ENCODE data around the gene RNF215. TPM values are rescaled to one million over a fixed set of nuclear protein-coding genes. Genes with fewer than 3 reads are reported as not detected.
A peak's percentile ranks its signal among the peaks of the same experiment; 100 is the strongest.

The RNF215 gene
- total RNA-seq, 1 experiment from 2014 or later, result 15.1 TPM

DNA sequence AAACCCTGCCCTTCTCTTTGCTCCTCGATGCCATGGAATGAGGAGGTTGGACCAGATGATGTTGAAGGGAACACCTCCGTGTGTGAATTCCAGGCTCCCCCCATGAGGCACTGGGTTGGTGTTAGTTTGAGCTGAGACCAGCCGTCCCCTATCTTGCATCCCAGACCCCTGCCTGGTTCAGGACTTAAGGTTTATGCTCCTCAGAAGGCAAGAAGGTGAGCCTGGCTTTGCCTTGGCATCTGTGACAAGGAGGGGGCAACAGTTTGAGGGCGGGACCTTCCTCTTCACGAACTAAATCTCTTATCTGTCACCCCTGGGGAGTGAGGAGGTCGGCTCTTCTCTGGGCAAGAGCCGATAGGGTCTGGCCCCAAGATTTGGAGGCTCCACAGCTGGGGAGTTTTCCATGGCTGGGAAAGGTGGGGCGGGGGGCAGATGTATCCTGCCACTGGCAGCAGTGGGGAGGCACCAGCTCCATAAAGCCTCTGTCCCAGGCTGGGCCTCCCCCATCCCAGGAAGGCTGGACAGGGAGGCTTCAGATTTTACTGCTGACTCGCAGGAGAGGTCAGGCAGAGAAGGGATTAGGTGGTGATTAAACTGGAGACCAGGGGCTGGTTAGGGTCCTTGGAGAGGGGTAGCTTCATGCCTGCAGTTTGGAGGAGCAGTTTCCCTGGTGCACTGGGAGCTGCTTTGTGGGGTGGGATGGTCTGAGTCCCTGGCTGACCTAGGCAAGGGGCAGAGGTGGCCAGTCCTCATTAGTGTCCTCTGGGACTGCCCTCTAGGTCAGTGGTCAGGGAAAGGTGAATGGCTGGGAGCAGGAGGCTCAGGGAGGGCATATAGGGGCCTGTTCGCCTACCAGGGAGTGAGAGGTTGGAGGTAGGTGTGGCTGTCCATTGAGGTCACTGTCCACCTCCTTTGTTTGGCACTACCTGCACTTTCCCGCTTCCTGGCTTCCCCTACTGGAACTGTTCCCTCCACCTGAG lies 10.7 kb upstream of the RNF215 start:
- no peak for DNase-seq (ENCODE audit: low read depth)

DNA sequence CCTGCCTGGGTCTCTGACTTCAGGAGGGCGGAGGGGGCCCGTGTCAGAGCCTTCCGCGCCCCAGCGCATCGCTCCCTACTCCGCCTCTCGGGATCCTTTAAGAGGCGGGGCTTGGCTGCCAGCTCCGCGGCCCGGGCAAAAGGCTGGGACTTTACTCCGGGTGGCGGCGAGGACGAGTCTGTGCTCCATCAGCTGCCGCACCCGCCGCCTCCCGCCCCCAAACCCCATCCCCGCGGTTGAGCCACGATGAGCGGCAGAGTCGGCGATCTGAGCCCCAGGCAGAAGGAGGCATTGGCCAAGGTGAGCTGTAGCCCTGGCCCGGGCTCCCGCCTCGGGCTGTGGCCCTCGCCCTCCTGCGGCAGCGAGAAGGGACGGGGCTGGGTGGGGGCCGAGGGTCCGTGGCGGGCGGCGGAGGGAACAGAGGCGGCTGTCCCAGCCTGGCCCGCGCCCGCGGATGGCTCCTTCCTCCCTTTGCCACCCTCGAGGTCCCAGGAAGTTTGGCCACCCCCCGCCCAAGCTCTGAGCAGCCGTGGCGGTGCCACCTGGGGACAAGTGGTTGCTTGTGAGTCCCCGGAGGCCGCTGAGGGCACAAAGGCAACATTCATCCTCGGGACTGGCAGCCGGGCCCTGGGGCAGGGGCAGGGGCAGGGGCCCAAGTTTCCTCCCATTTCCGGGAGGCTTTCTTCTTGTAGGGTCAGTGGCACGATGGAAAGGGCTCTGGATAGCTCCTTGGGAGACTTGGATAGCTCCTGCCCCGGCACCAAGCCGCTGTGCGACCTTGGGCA lies 9.9 kb upstream of the RNF215 start, which contains the start of gene SEC14L2:
SEC14L2 (plus strand) TSS at position 148 of the 785 bp plus-strand sequence; CDS start at position 247, 99 bp downstream.
- DNase-seq (ENCODE audit: low read depth), result peak; percentile 61

DNA sequence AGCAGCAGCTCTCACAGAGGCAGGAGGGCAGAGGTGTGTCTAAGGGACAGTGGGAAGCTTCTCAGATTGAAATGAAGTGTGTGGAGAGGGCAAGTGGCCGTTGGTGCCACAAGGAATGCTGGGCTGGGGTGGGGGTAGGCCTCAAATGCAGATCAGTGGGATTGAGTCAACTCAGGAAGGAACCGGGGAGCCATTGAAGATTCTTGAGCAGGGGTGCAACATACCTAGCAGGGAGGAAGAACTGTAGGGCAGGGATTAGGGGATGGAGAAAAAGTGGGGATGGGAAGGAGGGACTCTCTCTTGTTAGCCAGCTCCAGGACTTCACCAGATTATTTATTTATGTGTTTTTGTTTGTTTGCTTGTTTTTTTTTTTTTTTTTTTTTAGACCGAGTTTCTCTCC lies 6.7 kb upstream of the RNF215 start:
- no peak for DNase-seq (ENCODE audit: low read depth)

DNA sequence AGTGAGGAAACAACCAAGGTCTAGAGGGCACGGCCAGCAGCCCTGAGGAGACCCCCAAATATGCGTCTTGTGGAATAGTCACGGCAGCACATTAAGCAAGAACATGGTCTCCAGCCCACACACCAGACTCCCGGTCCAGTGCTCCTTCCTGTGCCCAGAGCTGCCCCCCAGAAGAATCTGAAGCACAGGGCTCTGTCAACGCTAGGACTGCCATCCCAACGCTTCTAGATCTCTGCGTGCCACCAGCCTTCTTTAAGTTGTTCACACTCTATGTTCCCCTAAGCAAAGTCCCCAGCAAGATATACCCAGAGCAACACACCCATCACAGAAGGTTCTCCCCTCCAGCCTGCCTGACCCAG lies 6.1 kb upstream of the RNF215 start:
- no peak for DNase-seq (ENCODE audit: low read depth)

DNA sequence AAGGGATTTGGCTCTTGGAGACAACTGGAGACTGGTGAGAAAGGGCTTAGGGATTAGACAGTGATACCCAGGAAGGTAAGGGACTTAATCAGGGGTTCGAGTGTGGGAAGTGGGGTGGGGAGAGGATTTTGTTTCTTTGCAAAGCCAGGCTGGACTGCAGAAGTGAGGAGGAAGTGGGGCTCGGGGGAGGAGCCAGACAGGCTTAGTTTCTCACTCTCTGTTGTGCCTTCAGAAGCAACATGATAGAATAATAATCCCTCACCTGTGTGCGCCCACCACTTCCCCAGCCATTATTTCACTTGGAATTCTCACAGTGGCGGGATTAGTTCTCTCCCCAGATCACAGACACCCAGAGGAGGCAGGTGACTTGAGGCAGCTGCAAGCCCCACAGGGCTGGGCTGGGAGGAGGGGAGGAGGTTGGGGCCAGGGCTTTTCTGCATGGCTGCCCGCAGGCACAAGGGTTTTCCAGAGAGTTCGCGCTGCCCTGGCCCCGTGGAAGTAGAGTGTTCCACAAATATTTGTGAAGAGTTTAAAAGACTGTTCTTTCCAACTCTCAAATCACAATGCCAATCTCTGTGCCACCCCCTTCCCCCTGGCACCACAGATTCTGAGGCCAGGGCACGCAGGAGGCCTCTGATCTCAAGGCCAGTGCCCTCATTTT lies 5.6 kb upstream of the RNF215 start:
- no peak for DNase-seq (ENCODE audit: low read depth)

DNA sequence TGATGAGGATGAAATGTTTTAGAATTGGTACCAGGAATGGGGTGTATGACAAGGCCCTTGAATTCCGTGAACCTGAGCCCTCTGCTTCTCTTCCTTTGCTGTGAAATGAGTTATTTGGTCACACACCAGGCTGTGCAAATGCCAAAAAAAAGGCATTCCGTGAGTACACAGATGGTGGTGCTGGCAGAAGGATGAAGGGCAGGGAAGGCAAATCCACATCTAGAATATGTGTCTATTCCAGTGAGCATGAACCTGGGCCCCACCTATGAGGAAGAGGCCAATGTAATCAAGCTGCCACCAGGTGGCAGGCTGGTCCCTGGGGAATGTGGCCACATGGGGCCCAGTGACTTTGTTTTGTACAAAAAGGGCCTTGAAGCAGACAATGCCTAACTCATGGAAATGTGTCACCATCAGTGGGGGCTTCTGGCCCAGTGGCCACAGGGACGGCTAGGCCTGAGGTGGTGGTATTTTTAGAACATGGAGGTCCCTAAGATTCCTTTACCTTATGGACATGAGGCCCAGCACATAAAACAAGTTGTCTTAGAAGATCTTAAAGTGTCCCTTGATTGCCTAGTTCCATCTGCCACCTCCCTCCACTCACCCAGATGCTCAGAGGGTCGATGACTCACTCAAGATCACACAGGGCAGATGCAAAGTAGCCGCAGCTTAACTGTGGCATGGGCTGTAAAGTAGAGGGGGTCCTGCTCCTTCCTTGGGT lies 3.9 kb upstream of the RNF215 start:
- DNase-seq (ENCODE audit: low read depth), result peak; percentile 74

DNA sequence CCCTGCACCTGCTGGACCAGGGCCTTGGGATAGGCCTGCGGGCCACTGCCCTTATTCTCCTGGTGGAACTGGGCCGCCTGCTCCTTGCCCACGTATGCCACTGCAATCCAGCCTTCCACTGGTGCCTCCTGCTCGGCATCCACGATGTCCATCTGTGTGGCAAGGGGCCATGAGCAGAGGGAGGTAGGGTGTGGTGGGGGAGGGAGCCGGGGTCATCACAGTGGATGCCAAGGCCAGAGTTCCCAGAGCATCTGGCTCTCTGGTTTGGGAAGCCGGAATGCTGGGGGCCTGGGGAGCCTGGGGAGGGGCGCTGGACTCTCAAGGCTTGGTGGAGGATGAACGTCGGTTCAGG lies 627 bp downstream of the RNF215 start:
- no peak for DNase-seq (ENCODE audit: low read depth)

DNA sequence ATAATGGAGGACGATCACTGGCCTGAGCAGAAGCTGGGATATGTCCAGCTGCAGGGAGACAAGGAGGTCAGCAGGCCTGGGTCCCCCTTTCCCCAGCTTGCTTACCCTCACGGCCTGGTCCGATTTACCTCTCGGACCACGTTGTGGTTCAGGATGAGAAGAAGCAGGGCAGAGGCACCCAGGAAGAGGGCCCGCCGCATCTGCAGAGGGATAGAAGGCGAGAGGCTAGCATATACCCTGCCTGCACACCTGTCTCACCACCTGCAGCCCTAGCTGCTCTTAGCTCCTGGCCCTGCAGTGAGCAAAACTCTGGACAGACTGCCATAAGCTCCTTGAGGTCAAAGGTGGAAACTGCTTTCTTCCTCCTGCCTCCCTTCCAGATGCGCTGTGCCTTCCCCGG lies 1.3 kb downstream of the RNF215 start:
- DNase-seq (ENCODE audit: low read depth), result no peak

DNA sequence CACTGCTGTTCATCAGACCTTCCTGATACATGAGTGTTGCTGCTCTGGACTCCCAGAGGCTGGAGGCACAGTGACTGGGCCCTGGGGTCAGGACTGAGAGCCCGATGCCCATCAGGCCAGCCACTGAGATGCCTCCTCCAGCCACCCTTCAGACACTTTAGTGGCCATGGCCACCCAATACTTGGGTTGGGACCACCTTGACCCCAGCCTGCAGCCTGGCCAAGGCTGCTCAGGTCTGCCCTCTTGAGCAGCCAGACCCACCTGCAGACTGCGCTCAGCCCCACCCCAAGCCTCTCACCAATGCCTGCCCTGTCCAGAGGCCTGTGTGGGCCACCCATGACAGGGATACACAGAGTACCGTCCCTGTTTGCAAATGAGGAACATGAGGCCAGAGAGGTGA lies 4.2 kb downstream of the RNF215 start:
- no peak for DNase-seq (ENCODE audit: low read depth)

DNA sequence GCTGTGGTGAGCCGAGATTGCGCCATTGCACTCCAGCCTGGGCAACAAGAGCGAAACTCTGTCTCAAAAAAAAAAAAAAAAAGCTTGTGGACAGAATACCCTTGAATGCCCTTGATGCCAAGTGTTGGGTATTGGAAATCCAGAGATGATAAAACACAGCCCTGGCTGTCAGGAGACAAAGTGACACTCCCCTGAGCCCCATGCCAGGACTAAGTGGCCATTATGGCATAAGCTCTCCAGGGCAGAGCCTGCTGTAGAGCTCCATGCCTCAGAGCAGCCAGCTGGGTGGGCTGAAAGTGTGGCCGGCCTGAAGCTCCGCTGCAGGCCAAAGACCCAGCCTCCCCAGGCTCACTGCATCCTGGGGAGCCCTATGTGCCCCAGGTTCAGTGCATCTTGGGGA lies 4.9 kb downstream of the RNF215 start:
- DNase-seq (ENCODE audit: low read depth), result no peak

DNA sequence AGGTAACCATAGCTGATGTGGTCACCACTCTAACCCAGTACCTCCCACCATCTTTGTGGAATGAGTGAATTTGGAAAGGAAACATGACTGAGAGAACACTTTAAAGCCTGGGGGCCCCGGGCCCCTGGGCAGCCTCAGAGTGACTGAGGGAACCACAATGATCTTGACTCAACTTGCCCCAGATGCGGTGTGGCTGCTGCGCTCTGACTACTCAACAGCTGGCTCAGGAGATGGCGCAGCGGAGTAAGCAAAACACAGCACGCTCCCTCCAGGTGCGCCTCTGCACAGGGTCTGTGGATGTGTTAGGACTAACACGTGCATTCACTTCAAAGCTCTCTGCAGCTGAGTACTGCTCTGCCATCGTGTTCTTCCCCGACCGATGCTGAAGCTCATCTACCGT lies 5.9 kb downstream of the RNF215 start:
- DNase-seq (ENCODE audit: low read depth), result no peak

DNA sequence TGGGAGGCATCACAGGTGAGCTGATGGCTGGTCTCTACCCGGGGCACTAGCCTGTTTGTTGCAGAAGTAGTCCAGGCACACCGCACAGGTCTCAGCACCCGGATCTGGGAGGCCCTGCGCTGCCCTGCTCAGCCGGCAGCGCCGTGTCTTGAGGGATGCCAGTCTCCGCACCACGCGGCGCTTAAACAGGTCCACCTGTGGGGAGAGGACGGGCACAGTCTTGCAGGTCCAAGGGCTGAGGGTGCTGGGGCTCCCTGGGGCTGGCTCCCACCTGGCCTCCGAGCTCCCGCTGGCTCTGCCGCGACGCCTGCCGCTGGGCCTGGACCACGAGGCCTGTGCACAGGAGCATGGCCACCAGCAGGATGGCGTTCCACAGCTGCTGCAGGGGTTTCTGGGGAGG lies 7.2 kb downstream of the RNF215 start:
- no peak for DNase-seq (ENCODE audit: low read depth)

DNA sequence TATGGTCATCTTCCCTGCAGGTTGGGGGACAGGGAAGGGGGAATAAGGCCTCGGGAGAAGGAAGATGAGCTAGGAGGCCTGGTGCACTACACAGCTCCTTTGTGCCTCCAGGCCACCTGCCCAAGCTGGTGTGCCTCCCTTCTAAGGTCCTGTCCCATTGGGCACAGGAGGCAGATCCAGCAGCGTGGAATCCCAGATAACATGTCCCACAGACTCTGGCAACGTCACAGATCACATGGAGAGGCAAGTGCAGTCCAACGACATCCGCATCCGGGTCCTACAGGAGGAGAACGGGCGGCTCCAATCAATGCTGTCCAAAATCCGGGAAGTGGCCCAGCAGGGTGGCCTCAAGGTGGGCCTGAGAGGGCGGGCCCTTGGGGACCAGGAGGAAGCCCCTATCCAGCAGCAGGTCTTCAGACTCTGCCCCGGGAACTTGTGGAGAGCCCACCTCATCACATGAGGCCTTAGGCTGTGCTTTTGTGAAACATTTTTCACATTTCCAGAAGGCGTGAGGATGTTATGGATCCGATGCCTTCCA lies 11.8 kb downstream of the RNF215 start:
- DNase-seq (ENCODE audit: low read depth), result no peak

DNA sequence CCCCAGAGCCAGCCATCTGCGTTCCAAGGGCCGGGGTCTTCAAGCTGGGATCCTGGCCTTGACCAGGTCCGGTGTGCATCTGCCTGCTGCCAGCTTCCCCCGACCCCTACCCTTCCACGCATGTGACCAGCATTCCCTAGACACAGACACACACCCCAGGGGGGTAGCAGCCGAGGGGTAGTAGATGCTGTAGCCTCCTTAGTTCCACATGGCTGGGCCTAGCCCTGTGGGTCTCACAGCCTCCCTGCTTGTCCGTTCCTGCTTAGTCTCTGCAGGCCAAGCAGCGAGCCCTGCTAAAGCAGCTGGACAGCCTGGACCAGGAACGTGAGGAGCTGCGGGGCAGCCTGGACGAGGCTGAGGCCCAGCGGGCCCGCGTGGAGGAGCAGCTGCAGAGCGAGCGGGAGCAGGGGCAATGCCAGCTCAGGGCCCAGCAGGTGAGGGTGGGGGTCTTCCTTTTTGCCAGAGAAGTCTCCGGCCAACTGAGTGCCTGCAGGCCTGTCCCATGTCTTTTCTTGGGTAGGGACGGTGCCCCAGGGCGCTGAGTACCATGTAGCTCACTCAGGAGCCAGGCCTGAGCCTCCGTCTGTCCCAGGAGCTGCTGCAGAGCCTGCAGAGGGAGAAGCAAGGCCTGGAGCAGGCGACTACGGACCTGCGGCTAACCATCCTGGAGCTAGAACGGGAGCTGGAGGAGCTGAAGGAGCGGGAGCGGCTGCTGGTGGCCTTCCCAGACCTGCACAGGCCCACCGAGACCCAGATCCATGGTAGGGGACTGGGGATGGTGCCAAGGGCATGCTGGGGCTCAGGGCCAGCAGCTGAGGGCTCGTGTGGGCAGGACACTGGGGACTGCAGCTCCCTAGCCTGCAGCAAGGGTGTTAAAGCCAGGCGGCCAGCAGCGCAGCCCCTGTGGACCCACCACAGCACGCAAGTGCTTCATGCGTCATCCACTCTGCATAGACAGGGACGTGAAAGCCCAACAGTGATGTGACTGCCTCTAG lies 13.6 kb downstream of the RNF215 start:
- DNase-seq (ENCODE audit: low read depth), result no peak

DNA sequence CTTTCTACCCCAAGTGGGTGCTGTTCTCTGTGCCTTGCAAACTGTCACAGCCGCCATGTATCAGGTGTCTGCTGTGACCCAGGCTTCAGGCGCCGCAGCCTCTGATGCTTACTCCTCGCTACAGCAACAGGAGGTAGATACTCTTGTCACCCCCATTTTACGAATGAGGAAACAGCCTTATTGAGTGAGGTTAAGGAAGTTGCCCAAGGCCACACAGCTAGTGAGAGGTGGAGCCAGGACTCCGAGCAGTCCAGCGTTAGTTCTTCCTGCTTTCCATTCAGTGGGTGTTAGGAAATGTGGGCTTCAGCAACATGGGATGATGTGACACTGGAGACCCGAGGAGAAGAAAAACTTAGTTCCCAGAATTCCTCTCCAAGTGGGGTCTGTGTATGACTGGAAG lies 14.3 kb downstream of the RNF215 start:
- DNase-seq (ENCODE audit: low read depth), result no peak

DNA sequence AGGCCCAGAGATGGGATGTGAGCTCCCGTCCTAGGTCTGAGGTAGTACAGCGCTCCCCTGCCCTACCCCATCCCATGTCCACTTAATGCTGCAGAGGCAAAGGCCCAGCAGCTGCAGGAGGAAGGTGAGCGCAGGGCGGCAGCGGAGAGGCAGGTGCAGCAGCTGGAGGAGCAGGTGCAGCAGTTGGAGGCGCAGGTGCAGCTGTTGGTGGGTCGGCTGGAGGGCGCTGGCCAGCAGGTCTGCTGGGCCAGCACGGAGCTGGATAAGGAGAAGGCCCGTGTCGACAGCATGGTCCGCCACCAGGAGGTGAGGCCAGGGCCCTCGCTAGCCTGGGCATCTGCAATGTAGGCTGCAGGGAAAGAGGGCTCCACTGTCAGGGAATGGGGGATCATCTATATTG lies 15.2 kb downstream of the RNF215 start:
- DNase-seq (ENCODE audit: low read depth), result no peak

DNA sequence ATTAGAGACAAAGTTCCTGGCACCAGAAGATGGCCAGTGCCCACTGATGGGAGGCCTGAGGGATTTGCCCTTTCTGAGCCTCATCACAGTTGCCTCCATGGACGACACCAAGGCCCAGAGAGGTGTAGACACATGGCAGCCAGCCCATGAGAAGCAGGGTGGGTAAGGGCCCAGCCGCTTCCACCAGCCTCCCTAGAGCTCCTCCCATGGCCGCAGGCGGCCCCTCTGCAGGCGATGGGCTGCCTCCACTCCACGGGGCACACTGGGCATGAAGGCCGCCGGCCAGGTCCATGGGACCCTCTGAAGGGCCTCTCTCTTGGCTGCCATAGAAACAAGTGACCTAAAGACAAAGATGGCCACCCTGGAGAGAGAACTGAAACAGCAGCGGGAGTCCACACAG lies 15.9 kb downstream of the RNF215 start:
- DNase-seq (ENCODE audit: low read depth), result no peak

DNA sequence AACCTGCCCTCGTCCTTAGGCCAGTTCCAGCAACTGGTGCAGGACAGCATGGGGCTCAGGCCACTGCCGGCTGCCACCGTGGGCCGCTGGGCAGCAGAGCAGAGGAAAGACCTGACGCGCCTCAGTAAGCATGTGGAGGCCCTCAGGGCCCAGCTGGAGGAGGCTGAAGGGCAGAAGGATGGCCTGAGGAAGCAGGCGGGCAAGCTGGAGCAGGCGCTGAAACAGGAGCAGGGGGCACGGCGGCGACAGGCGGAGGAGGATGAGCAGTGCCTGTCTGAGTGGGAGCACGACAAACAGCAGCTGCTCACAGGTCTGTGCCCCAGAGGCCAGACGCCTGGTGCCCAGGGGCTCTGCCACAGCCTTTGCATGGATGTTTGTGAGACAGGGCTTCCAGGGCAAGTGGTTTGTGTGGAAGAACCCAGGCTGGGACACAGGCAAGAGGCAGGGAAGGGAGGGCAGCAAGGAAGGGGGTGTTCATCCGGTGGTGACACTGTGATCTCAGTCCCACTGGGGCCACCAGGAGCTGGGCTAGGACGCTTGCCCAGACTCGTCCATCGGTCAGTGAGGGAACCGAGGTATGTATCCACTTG lies 16.5 kb downstream of the RNF215 start:
- no peak for DNase-seq (ENCODE audit: low read depth)

DNA sequence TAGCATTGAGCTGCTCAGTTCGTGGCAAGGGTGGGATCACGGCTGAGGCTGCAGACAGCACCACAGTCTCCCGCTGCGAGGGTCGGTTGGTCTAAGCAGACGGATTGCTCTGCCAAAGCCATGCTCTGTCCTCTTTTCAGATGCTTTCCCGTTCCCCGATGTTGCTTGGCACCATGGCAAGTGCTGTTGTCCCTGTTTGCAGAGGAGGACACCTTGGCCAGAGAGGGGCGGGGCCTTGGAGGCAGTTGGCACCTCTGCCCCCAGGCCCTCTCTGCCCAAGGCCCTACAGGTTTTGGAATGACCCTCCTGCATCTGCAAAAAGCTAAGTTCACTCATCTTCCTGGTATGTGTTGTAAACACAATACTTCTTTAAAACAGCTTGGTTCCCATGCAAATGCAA lies 18.8 kb downstream of the RNF215 start:
- DNase-seq (ENCODE audit: low read depth), result no peak

DNA sequence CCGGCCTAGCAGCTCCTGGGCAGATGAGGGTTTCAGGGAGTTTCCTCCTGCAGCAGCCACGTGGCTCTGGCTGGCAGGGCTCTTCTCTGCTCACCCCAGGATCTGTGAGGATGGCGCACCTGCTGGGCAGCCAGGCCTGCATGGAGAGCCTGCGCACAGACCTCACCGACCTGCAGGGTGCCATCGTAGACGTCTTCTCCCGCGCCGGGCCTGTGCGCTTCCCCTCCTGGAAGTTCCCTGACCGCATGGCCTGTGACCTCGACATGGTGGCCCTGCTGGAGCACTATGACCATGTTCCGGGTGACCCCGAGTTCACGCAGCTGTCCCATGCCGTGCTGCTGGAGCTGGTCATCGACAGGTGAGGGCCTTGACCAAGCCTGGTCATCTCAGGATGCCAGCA lies 21.3 kb downstream of the RNF215 start:
- no peak for DNase-seq (ENCODE audit: low read depth)
